CD4-positive, alpha-beta memory T cell (primary cell): ENCODE measurements around the gene CISTR. TPM values are rescaled to one million over a fixed set of nuclear protein-coding genes. Genes with fewer than 3 reads are reported as not detected.

Experiments used
- CTCF ChIA-PET: fragments of 350-600 bp; sonication (Branson Sonifier 250); formaldehyde crosslinking; loops from one replicate; lab custom pipeline; 2021; ENCODE audit warnings: inconsistent platforms; ENCODE audit not compliant: partially characterized antibody; lab: Charles Lee
- POLR2A ChIA-PET: fragments of 350-600 bp; sonication (Branson Sonifier 250); formaldehyde crosslinking; loops from one replicate; lab custom pipeline; 2021; ENCODE audit not compliant: partially characterized antibody; lab: Charles Lee
- DNase-seq, 5 donors: peaks; one replicate each; pipeline versions ENCODE4 v3.0.0 to v3.0.0-alpha.2; 2020 to 2022; ENCODE audit warnings: mixed read lengths in 1 of 5
- H3K27ac ChIP-seq: one replicate; pipeline ENCODE4 v1.7.0; 2013; ENCODE audit warnings: low read depth, low read length
- H3K27me3 ChIP-seq: 2 replicates; pipeline ENCODE4 v1.7.0; 2013; ENCODE audit warnings: mild to moderate bottlenecking, low read length, moderate library complexity; ENCODE audit not compliant: insufficient read depth
- H3K36me3 ChIP-seq: 2 replicates; pipeline ENCODE4 v1.7.0; 2013; ENCODE audit warnings: mild to moderate bottlenecking, low read length, moderate library complexity; ENCODE audit not compliant: insufficient read depth
- H3K4me1 ChIP-seq: 2 replicates; pipeline ENCODE4 v1.7.0; 2013; ENCODE audit warnings: mild to moderate bottlenecking, low read length, moderate library complexity; ENCODE audit not compliant: insufficient read depth
- H3K4me3 ChIP-seq, 2 donors: one replicate each; pipeline ENCODE4 v1.7.0; 2013; ENCODE audit warnings: low read length in 2 of 2, mild to moderate bottlenecking in 1 of 2
- H3K9me3 ChIP-seq, 2 donors: one replicate each; pipeline ENCODE4 v1.7.0; 2013; ENCODE audit warnings: low read length in 2 of 2, control low read depth in 1 of 2; ENCODE audit not compliant: control insufficient read depth in 1 of 2
- H3K27ac Mint-ChIP-seq, 7 donors: one replicate each; pipeline ENCODE4 v1.8.0; 2020 to 2021; ENCODE audit warnings: mixed read lengths in 7 of 7, mild to moderate bottlenecking in 6 of 7, inconsistent platforms in 3 of 7, moderate library complexity in 3 of 7
- H3K27me3 Mint-ChIP-seq, 2 donors: one replicate each; pipeline ENCODE4 v1.8.0; 2020 to 2021; ENCODE audit warnings: mixed read lengths in 2 of 2
- H3K36me3 Mint-ChIP-seq, 2 donors: one replicate each; pipeline ENCODE4 v1.8.0; 2020 to 2021; ENCODE audit warnings: mixed read lengths in 2 of 2, inconsistent platforms in 1 of 2, mild to moderate bottlenecking in 1 of 2
- H3K4me1 Mint-ChIP-seq, 4 donors: one replicate each; pipeline ENCODE4 v1.8.0; 2020 to 2021; ENCODE audit warnings: mixed read lengths in 4 of 4, mild to moderate bottlenecking in 1 of 4
- H3K4me3 Mint-ChIP-seq, 8 donors: one replicate each; pipeline ENCODE4 v1.8.0; 2020 to 2021; ENCODE audit warnings: mixed read lengths in 8 of 8, mild to moderate bottlenecking in 7 of 8, moderate library complexity in 6 of 8, inconsistent platforms in 3 of 8
- H3K9me3 Mint-ChIP-seq, 8 donors: one replicate each; pipeline ENCODE4 v1.8.0; 2020 to 2021; ENCODE audit warnings: mixed read lengths in 8 of 8, mild to moderate bottlenecking in 5 of 8, inconsistent platforms in 3 of 8, moderate library complexity in 1 of 8
- intact Hi-C: fragments of 100-400 bp; cut with micrococcal nuclease; formaldehyde crosslinking; loops from one replicate; pipeline ENCODE4 v1.15.1; 2023
- polyA plus RNA-seq, 2 donors: library from polyadenylated mRNA; unstranded; fragments of 300-500 nt; fragmentation: Illumina TruSeq; gene quantifications; one replicate each; pipeline ENCODE4 v1.2.3, GENCODE V29; 2021
- total RNA-seq, 2 experiments: library from RNA; stranded (reverse); gene quantifications; one replicate each; pipeline ENCODE4 v1.2.3, GENCODE V29; 2021

The CISTR gene
- total and polyA plus RNA-seq, 4 experiments from 2014 or later = not detected

DNA sequence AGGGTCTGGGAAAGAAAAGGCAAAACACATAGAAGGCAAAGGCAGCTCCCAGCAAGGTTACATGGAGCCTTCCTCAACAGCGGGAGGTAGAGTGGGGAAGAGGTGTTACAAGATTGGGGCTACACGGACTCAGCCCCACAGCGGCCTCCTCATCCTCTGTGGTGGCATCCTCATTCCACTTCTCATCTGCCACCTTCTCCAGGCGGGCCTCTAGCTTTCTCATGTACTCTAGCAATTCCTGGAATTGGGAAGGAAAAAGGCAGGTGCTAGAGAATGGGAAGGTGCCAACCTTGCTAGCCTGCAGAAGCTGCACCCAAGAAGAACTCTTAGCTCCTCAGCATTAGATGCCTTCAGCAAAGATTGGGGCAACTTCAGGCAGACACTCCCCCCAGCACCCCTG, 37.8 kb downstream of the CISTR start:
- POLR2A ChIA-PET = no interaction called here
- H3K27ac Mint-ChIP-seq = no peak overlapping the region

DNA sequence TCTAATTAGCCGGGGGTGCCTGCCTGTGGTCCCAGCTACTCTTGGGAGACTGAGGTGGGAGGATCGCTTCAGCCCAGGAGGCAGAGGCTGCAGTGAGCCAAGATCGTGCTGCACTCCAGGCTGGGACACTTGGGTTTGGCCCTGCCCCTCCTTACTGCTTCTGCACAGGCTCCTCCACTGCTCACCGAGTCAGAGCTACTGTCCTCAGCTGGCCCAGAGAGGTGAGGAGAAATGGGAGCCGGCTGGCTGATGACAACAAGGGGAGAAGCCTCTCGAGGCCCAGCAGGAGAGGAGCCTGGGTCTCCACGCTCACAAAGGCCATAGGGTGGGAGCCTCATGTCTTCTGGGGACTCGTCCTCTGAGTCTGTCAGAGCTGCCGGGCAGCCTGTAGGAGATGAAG, 38.3 kb downstream of the CISTR start:
- no peak overlapping the region for H3K27ac Mint-ChIP-seq
- H3K9me3 Mint-ChIP-seq = no peaks in the 10 kb centered on the region
- intact Hi-C loops = no loop called here
- no peak overlapping the region for H3K27ac ChIP-seq
- H3K27me3 Mint-ChIP-seq = no peaks in the 10 kb centered on the region
- POLR2A ChIA-PET = no interaction called here
- no peaks in the 10 kb centered on the region for H3K9me3 ChIP-seq
- no peak overlapping the region for H3K4me3 ChIP-seq
- H3K36me3 ChIP-seq = peaks cover 24% of the 10 kb centered on the region
- DNase-seq = no peak
- CTCF ChIA-PET = interaction anchor here (1.2 to 2.1 kb wide), 3 partner anchors 10 to 33 kb away, joined by 3 to 10 read pairs (median 3); no protein-coding TSS in a partner anchor
- H3K4me1 Mint-ChIP-seq = peaks cover 0 to 2% (median 0%) of the 10 kb centered on the region in 4 donors
- H3K4me1 ChIP-seq = no peaks in the 10 kb centered on the region
- H3K36me3 Mint-ChIP-seq = peaks cover 43 to 56% of the 10 kb centered on the region in 2 donors
- no peaks in the 10 kb centered on the region for H3K27me3 ChIP-seq
- H3K4me3 Mint-ChIP-seq = no peak overlapping the region

More for the DNA sequence above, 37.8 kb downstream of the CISTR start:
- Histone ChIP-seq H3K27ac (no peak overlapping the region), H3K4me3 (no peak overlapping the region), H3K9me3 (no peaks in the 10 kb centered on the region), H3K36me3 (peaks cover 24% of the 10 kb centered on the region), H3K4me1 (no peaks in the 10 kb centered on the region), H3K27me3 (no peaks in the 10 kb centered on the region)
- H3K9me3 Mint-ChIP-seq = no peaks in the 10 kb centered on the region
- H3K4me3 Mint-ChIP-seq = no peak overlapping the region
- H3K36me3 Mint-ChIP-seq = peaks cover 43 to 56% of the 10 kb centered on the region in 2 donors
- H3K4me1 Mint-ChIP-seq = peaks cover 0 to 2% (median 0%) of the 10 kb centered on the region in 4 donors
- intact Hi-C loops = no loop called here
- CTCF ChIA-PET = interaction anchor here (1.2 to 2.1 kb wide), 3 partner anchors 10 to 32 kb away, joined by 3 to 10 read pairs (median 3); no protein-coding TSS in a partner anchor
- no peaks in the 10 kb centered on the region for H3K27me3 Mint-ChIP-seq
- no peak for DNase-seq

DNA sequence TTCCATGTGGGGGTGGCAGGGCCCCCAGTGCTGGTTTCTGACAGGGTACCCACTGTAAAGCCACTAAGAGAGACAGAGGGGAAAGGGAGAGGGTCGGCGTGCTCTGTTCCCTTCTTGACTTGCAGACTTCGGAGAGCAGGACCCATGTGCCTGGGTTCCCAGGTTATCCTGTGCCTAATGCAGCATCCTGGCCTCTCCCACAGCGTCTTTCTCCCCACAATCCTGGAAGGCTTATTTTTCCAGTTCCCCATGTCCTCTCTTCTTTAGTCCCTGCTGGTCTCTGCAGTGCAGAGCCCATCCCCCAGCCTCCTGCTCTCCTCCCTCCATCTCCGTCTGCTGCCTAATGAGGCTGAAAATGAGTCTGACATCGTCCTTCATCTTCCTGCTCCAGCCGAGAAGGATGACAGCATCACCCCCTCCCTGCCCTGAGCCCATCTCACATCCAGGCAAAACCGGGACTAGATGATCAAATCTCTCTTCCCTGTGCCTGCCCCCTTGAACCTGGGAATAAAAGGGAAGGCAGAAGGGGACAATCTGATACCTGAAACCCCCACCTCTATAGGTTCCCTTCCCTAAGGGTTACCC, 39.6 kb downstream of the CISTR start:
- Histone ChIP-seq H3K27me3 (no peaks in the 10 kb centered on the region), H3K4me3 (no peak overlapping the region), H3K9me3 (no peaks in the 10 kb centered on the region), H3K27ac (no peak overlapping the region), H3K36me3 (peaks cover 21% of the 10 kb centered on the region), H3K4me1 (no peaks in the 10 kb centered on the region)
- Mint-ChIP-seq H3K36me3 (peaks cover 39 to 52% of the 10 kb centered on the region in 2 donors), H3K27me3 (peaks cover 4 to 6% of the 10 kb centered on the region in 2 donors), H3K4me3 (no peak overlapping the region), H3K27ac (no peak overlapping the region), H3K4me1 (no peaks in the 10 kb centered on the region), H3K9me3 (no peaks in the 10 kb centered on the region)
- POLR2A ChIA-PET = no interaction called here
- intact Hi-C loops = no loop called here
- no peak for DNase-seq
- CTCF ChIA-PET = no interaction called here

DNA sequence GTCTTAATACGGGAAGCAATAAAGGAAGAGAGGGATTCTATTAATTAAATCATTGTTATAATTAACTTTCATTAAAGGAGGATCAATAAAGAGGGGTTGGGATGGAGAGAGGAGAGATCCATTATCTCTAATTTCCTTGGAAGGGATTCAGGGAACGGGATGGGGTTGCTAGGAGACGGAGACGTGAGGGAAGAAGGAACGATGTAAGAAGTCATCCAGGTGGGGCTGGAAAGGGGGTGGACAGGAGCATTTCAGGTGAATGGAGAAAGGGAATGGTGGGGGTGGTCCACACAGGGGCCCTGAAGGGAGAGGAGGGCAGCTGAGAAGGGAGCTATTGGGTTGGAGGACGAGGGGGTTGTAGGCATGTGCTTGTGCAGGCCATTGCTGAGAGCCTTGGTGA, 41.7 kb downstream of the CISTR start:
- Mint-ChIP-seq H3K27ac (no peak overlapping the region), H3K4me3 (no peak overlapping the region), H3K4me1 (no peaks in the 10 kb centered on the region), H3K36me3 (peaks cover 25 to 34% of the 10 kb centered on the region in 2 donors), H3K27me3 (peaks cover 15% of the 10 kb centered on the region in 2 donors), H3K9me3 (no peaks in the 10 kb centered on the region)
- CTCF ChIA-PET = interaction anchor here (0.7 to 10.0 kb wide), 2 partner anchors 8 to 35 kb away, joined by 3 to 267 read pairs; no protein-coding TSS in a partner anchor
- Histone ChIP-seq H3K9me3 (no peaks in the 10 kb centered on the region), H3K36me3 (peaks cover 11% of the 10 kb centered on the region), H3K27ac (no peak overlapping the region), H3K4me1 (no peaks in the 10 kb centered on the region), H3K27me3 (no peaks in the 10 kb centered on the region), H3K4me3 (no peak overlapping the region)
- no peak for DNase-seq
- intact Hi-C loops = no loop called here
- POLR2A ChIA-PET = interaction anchor here (1.5 kb wide), 1 partner anchor 18 kb away, joined by 4 read pairs; no protein-coding TSS in a partner anchor

DNA sequence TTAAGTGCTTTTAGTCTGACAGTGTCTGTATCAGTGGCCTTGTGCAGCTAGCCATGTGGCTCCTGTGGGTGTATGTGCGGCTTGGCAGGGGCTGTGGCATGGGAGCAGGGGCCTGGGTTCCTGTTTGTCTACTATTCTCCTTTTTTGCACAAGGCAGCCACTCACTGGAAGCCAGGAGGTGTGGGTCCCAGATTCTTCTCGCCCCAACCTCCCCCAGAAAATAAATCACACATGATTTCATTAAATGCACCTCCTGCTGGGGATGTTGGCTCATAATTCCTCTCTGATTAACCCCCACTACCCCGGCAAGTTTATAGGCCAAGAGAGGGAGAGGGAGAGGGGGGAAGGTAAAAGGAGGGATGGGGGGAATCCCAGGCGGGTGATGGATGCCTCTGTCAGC, 42.1 kb downstream of the CISTR start:
- Mint-ChIP-seq H3K4me1 (no peaks in the 10 kb centered on the region), H3K36me3 (peaks cover 21 to 30% of the 10 kb centered on the region in 2 donors), H3K27me3 (peaks cover 15 to 16% of the 10 kb centered on the region in 2 donors), H3K4me3 (no peak overlapping the region), H3K9me3 (no peaks in the 10 kb centered on the region), H3K27ac (no peak overlapping the region)
- Histone ChIP-seq H3K27me3 (no peaks in the 10 kb centered on the region), H3K4me3 (no peak overlapping the region), H3K9me3 (no peaks in the 10 kb centered on the region), H3K27ac (no peak overlapping the region), H3K4me1 (no peaks in the 10 kb centered on the region), H3K36me3 (peaks cover 6% of the 10 kb centered on the region)
- intact Hi-C loops = no loop called here
- CTCF ChIA-PET = interaction anchor here (0.7 to 10.0 kb wide), 2 partner anchors 8 to 35 kb away, joined by 3 to 267 read pairs; no protein-coding TSS in a partner anchor
- no peak for DNase-seq
- POLR2A ChIA-PET = interaction anchor here (1.5 kb wide), 1 partner anchor 19 kb away, joined by 4 read pairs; no protein-coding TSS in a partner anchor

DNA sequence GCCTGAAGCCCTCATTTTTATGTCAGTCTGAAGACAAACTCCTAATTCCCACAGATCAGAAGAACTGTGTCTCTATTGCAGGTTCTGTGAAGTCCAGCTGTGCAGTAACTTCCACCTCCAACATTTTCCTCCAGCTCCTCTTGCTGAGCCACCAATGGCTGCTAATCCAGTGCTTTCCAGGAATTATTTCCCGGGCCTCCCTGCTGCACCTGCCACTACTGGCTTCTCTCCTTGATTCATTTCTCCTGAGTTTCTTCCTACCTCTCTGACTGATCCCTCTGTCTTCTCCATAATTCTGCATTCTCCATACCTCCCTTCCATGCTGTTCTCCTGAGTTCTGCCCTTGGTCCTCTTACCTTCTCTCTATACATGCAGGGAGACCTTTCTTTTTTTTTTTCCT, 45.7 kb downstream of the CISTR start:
- POLR2A ChIA-PET = no interaction called here
- H3K36me3 Mint-ChIP-seq = no peaks in the 10 kb centered on the region

DNA sequence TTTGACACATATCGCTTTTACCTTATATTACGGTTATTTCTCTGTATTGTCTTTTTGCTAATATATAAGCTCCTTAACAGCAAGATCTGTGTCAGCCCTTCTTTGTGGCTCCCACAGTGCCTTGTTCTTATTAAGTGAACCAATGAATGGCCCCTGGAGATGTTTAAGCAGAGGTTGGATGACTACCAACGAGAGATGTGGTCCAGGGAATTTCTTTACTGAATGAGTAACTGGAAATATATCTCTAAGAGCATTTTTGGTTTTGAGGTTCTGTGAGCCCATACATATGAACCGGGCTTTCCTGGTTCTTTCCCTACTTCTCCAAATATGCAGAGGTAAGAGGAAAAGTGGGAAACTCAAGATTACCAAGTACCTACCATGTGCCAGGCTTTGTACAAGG, 48.0 kb downstream of the CISTR start:
- Histone ChIP-seq H3K27ac (no peak overlapping the region), H3K27me3 (peaks cover 17% of the 10 kb centered on the region), H3K36me3 (no peaks in the 10 kb centered on the region), H3K4me3 (no peak overlapping the region), H3K9me3 (no peaks in the 10 kb centered on the region), H3K4me1 (no peaks in the 10 kb centered on the region)
- intact Hi-C loops = no loop called here
- Mint-ChIP-seq H3K9me3 (no peaks in the 10 kb centered on the region), H3K27me3 (peaks cover 45 to 66% of the 10 kb centered on the region in 2 donors), H3K36me3 (no peaks in the 10 kb centered on the region), H3K27ac (no peak overlapping the region), H3K4me1 (peaks cover 0 to 4% (median 2%) of the 10 kb centered on the region in 4 donors), H3K4me3 (no peak overlapping the region)
- DNase-seq = no peak
- CTCF ChIA-PET = interaction anchor here (0.8 to 10.0 kb wide), 8 partner anchors 10 to 54 kb away, joined by 3 to 267 read pairs (median 12); partner anchors contain the start of gene CALCOCO1
- POLR2A ChIA-PET = interaction anchor here (1.1 kb wide), 1 partner anchor 40 kb away, joined by 3 read pairs; no protein-coding TSS in a partner anchor

More for the DNA sequence above, 45.7 kb downstream of the CISTR start:
- Mint-ChIP-seq H3K4me1 (peaks cover 0 to 4% (median 2%) of the 10 kb centered on the region in 4 donors), H3K9me3 (no peaks in the 10 kb centered on the region), H3K27me3 (peaks cover 38 to 45% of the 10 kb centered on the region in 2 donors), H3K27ac (no peak overlapping the region), H3K4me3 (no peak overlapping the region)
- H3K4me3 ChIP-seq = no peak overlapping the region
- no peaks in the 10 kb centered on the region for H3K9me3 ChIP-seq
- intact Hi-C loops = no loop called here
- no peak for DNase-seq
- CTCF ChIA-PET = interaction anchor here (10.0 kb wide), 1 partner anchor 39 kb away, joined by 267 read pairs; no protein-coding TSS in a partner anchor
- H3K36me3 ChIP-seq = no peaks in the 10 kb centered on the region
- peaks cover 12% of the 10 kb centered on the region for H3K27me3 ChIP-seq
- H3K27ac ChIP-seq = no peak overlapping the region
- no peaks in the 10 kb centered on the region for H3K4me1 ChIP-seq
